ENCODE measurements around the gene BARHL1.

DNA sequence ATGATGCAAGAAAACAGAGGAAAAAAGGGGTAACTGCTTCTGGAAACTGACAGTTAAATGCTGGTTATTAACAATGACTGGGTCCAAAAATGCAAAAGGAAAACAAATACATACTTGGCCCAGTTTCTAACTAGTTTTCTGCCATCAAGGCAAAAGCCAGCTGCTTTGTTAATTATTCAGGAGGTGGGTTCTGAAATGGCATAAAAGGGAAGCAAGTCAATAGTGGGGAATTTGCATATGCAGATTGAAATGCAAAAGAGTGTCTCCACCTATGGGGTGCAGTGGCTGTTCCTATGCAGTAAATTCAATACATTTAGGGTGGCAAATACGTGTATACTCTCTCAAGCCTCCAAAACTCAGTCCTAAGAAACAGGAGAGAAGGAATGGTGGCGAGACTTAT is 33.4 kb downstream of the BARHL1 start:
- TF ChIP-seq, protein P1, sequence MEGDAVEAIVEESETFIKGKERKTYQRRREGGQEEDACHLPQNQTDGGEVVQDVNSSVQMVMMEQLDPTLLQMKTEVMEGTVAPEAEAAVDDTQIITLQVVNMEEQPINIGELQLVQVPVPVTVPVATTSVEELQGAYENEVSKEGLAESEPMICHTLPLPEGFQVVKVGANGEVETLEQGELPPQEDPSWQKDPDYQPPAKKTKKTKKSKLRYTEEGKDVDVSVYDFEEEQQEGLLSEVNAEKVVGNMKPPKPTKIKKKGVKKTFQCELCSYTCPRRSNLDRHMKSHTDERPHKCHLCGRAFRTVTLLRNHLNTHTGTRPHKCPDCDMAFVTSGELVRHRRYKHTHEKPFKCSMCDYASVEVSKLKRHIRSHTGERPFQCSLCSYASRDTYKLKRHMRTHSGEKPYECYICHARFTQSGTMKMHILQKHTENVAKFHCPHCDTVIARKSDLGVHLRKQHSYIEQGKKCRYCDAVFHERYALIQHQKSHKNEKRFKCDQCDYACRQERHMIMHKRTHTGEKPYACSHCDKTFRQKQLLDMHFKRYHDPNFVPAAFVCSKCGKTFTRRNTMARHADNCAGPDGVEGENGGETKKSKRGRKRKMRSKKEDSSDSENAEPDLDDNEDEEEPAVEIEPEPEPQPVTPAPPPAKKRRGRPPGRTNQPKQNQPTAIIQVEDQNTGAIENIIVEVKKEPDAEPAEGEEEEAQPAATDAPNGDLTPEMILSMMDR (IDR thresholded peaks at IDR 0.05 in 4 of 5, conservative IDR thresholded peaks at IDR 0.05 in 1 of 5), result no peak
- no peak for TF ChIP-seq POLR2A (IDR thresholded peaks at IDR 0.05)

All from gastrocnemius medialis (tissue), 4 donors.